HG03045 (cell line): ENCODE measurements around the gene IFIT1.
"Not testable (repeated sequence)": the region's sequence is repeated elsewhere in the genome, so short reads cannot be mapped to it uniquely, and the experiment has no call there.

ENCODE experiments used
- ATAC-seq: cut with Tn5 transposase; IDR thresholded peaks from one replicate; pipeline ENCODE4 v1.9.1; 2021; ENCODE audit warnings: mild to moderate bottlenecking, moderate library complexity; ENCODE audit not compliant: unreplicated experiment

The IFIT1 gene

GRCh38 chr10:89427629-89428028 lies 35.2 kb downstream of the IFIT1 start:
- no peak for ATAC-seq

GRCh38 chr10:89428877-89429276 lies 36.5 kb downstream of the IFIT1 start:
- ATAC-seq, result no peak

GRCh38 chr10:89431977-89432376 lies 39.6 kb downstream of the IFIT1 start:
- ATAC-seq, result no peak

GRCh38 chr10:89438525-89438924 lies 46.1 kb downstream of the IFIT1 start:
- no peak for ATAC-seq

- ATAC-seq, result no peak
Observed at GRCh38 chr10:89440226-89441009, 48.0 kb downstream of the IFIT1 start.

- ATAC-seq, result no peak
Observed at GRCh38 chr10:89442289-89442688, 49.9 kb downstream of the IFIT1 start.

GRCh38 chr10:89444819-89445218 lies 52.4 kb downstream of the IFIT1 start:
- not testable (repeated sequence) for ATAC-seq

GRCh38 chr10:89450901-89451300 lies 58.5 kb downstream of the IFIT1 start:
- no peak for ATAC-seq

- ATAC-seq, result no peak
Observed at GRCh38 chr10:89452193-89452592, 59.8 kb downstream of the IFIT1 start.

- ATAC-seq, result no peak
Observed at GRCh38 chr10:89454561-89455347, 62.3 kb downstream of the IFIT1 start.
